Endodermal cell (in vitro differentiated cells): ENCODE results near the gene CYLD. TPM values are rescaled to one million over a fixed set of nuclear protein-coding genes. Genes with fewer than 3 reads are reported as not detected.

Experiments used
- DNase-seq: peaks from one replicate; pipeline ENCODE4 v3.0.0-alpha.2; 2017
- H3K27ac ChIP-seq: 2 replicates; pipeline ENCODE4 v1.5.1; 2013; ENCODE audit warnings: mild to moderate bottlenecking, low read depth, low read length, moderate library complexity
- H3K27me3 ChIP-seq: 2 replicates; pipeline ENCODE4 v1.6.1; 2013; ENCODE audit warnings: mild to moderate bottlenecking, low read length, moderate library complexity; ENCODE audit not compliant: insufficient read depth, control insufficient read depth, poor library complexity, severe bottlenecking
- H3K36me3 ChIP-seq: 2 replicates; pipeline ENCODE4 v1.7.0; 2013; ENCODE audit warnings: mild to moderate bottlenecking, low read length, moderate library complexity; ENCODE audit not compliant: control insufficient read depth, insufficient read depth
- H3K4me1 ChIP-seq: one replicate; pipeline ENCODE4 v1.7.0; 2013; ENCODE audit warnings: low read length; ENCODE audit not compliant: control insufficient read depth, insufficient read depth
- H3K4me3 ChIP-seq: 2 replicates; pipeline ENCODE4 v1.5.1; 2013; ENCODE audit warnings: mild to moderate bottlenecking, low read length, moderate library complexity
- H3K9ac ChIP-seq: 2 replicates; pipeline ENCODE4 v1.6.1; 2013; ENCODE audit warnings: mild to moderate bottlenecking, low read length, moderate library complexity; ENCODE audit not compliant: poor library complexity, severe bottlenecking; ENCODE audit errors: extremely low read depth
- H3K9me3 ChIP-seq: 2 replicates; pipeline ENCODE4 v1.6.1; 2013; ENCODE audit warnings: mild to moderate bottlenecking, low read length, moderate library complexity; ENCODE audit not compliant: control insufficient read depth
- H3K27ac Mint-ChIP-seq: 2 replicates; pipeline ENCODE4 v1.8.0; 2020; ENCODE audit warnings: mixed read lengths
- H3K27me3 Mint-ChIP-seq: 2 replicates; pipeline ENCODE4 v1.8.0; 2021; ENCODE audit warnings: mild to moderate bottlenecking, mixed read lengths; ENCODE audit not compliant: insufficient read depth
- H3K36me3 Mint-ChIP-seq: 2 replicates; pipeline ENCODE4 v1.8.0; 2020; ENCODE audit warnings: low read depth, mixed read lengths
- H3K4me1 Mint-ChIP-seq: 2 replicates; pipeline ENCODE4 v1.8.0; 2020; ENCODE audit warnings: mixed read lengths
- H3K4me3 Mint-ChIP-seq: 2 replicates; pipeline ENCODE4 v1.8.0; 2020; ENCODE audit warnings: mild to moderate bottlenecking, moderate library complexity, mixed read lengths
- H3K9me3 Mint-ChIP-seq: 2 replicates; pipeline ENCODE4 v1.8.0; 2020; ENCODE audit warnings: mild to moderate bottlenecking, mixed read lengths
- CTCF ChIP-seq: fragments of 200-600 bp; sonication (generic); conservative IDR thresholded peaks from 2 replicates; pipeline ENCODE4 v1.5.0; 2021; ENCODE audit warnings: antibody characterized with exemption, mild to moderate bottlenecking
- WGBS, 2 experiments: methylation state at CpG; one replicate each; pipeline versions ENCODE4 v1.1.5 to v1.1.7; 2013; ENCODE audit warnings: missing lambda C conversion rate in 2 of 2, mixed read lengths in 1 of 2; ENCODE audit not compliant: insufficient coverage in 1 of 2, insufficient read length in 1 of 2; 5-methylcytosine and 5-hydroxymethylcytosine counted together
- total RNA-seq, 2 donors: library from RNA; stranded (reverse); fragmentation: NEBNext Ultra II Directional in 1 of 2; extraction: Animal tissue kit (Norgen Biotek cat#: 25700) in 1 of 2; gene quantifications; 2 replicates in 1 of 2; 3 replicates in 1 of 2; pipeline ENCODE4 v1.2.1, GENCODE V29; 2021

The CYLD gene
- total RNA-seq, 2 donors from 2014 or later = 12.7 TPM

- Mint-ChIP-seq H3K4me1 (peaks cover 16% of the 10 kb centered on the region), H3K27ac (no peak overlapping the region), H3K9me3 (no peaks in the 10 kb centered on the region), H3K4me3 (no peak overlapping the region), H3K36me3 (no peaks in the 10 kb centered on the region), H3K27me3 (no peaks in the 10 kb centered on the region)
- Histone ChIP-seq H3K9ac (no peak overlapping the region), H3K4me3 (no peak overlapping the region), H3K9me3 (no peaks in the 10 kb centered on the region), H3K4me1 (no peaks in the 10 kb centered on the region), H3K27ac (no peak overlapping the region), H3K36me3 (peaks cover 9% of the 10 kb centered on the region), H3K27me3 (no peaks in the 10 kb centered on the region)
- WGBS, 2 experiments = 92 to 100% methylated on average over 2 to 4 of the region's 4 CpGs
- TF ChIP-seq CTCF = no peak
- DNase-seq = no peak
Measured at GRCh38 chr16:50745940-50746339, 4.1 kb downstream of the CYLD start.

- H3K36me3 Mint-ChIP-seq = peaks cover under 1% of the 10 kb centered on the region
- no peaks in the 10 kb centered on the region for H3K27me3 Mint-ChIP-seq
- H3K9me3 ChIP-seq = no peaks in the 10 kb centered on the region
- no peak overlapping the region for H3K27ac ChIP-seq
- H3K9ac ChIP-seq = no peak overlapping the region
- no peak overlapping the region for H3K27ac Mint-ChIP-seq
- H3K36me3 ChIP-seq = peaks cover 14% of the 10 kb centered on the region
- peak; percentile 51 for TF ChIP-seq CTCF
- no peaks in the 10 kb centered on the region for H3K9me3 Mint-ChIP-seq
- H3K4me1 ChIP-seq = no peaks in the 10 kb centered on the region
- no peak for DNase-seq
- no peak overlapping the region for H3K4me3 Mint-ChIP-seq
- H3K4me3 ChIP-seq = no peak overlapping the region
- no peaks in the 10 kb centered on the region for H3K27me3 ChIP-seq
- peaks cover 16% of the 10 kb centered on the region for H3K4me1 Mint-ChIP-seq
- 89 to 96% methylated on average over 4 to 7 of the region's 7 CpGs for WGBS, 2 experiments
Measured at GRCh38 chr16:50747207-50747956, 5.5 kb downstream of the CYLD start.

- H3K27me3 ChIP-seq = no peaks in the 10 kb centered on the region
- H3K4me1 Mint-ChIP-seq = peaks cover 4% of the 10 kb centered on the region
- DNase-seq = no peak
- H3K4me3 Mint-ChIP-seq = no peak overlapping the region
- H3K36me3 ChIP-seq = peaks cover 20% of the 10 kb centered on the region
- H3K4me3 ChIP-seq = no peak overlapping the region
- no peak for TF ChIP-seq CTCF
- no peak overlapping the region for H3K27ac ChIP-seq
- peaks cover 12% of the 10 kb centered on the region for H3K36me3 Mint-ChIP-seq
- no peak overlapping the region for H3K9ac ChIP-seq
- peaks cover 2% of the 10 kb centered on the region for H3K9me3 Mint-ChIP-seq
- no peak overlapping the region for H3K27ac Mint-ChIP-seq
- no peaks in the 10 kb centered on the region for H3K4me1 ChIP-seq
- no peaks in the 10 kb centered on the region for H3K27me3 Mint-ChIP-seq
- peaks cover 6% of the 10 kb centered on the region for H3K9me3 ChIP-seq
- WGBS, 2 experiments = 89 to 92% methylated on average over 3 to 6 of the region's 6 CpGs
Measured at GRCh38 chr16:50751528-50751927, 9.6 kb downstream of the CYLD start.
